GM12878 (cell line): Measurements from ENCODE around the gene KCND3.

Experiments used
- FOS ChIP-seq: IDR thresholded peaks from 3 replicates; pipeline ENCODE4 v1.6.1; 2011; ENCODE audit warnings: borderline replicate concordance; ENCODE audit not compliant: insufficient read length; ENCODE audit errors: extremely low read depth
- PML ChIP-seq: IDR thresholded peaks from 2 replicates; pipeline ENCODE4 v1.6.1; 2012; ENCODE audit warnings: low read length, inconsistent platforms
- TF ChIP-seq, protein P1 (sequence below), 3 experiments: IDR thresholded peaks in 2 of 3; conservative IDR thresholded peaks in 1 of 3; 2 replicates each; pipeline ENCODE4 v1.5.1; 2011; ENCODE audit warnings: low read depth in 3 of 3, low read length in 3 of 3, mild to moderate bottlenecking in 3 of 3, control low read depth in 2 of 3, moderate library complexity in 2 of 3, inconsistent platforms in 1 of 3, mixed read lengths in 1 of 3; ENCODE audit not compliant: control insufficient read depth in 2 of 3, insufficient read depth in 1 of 3; ENCODE audit errors: extremely low read depth in 1 of 3

DNA sequence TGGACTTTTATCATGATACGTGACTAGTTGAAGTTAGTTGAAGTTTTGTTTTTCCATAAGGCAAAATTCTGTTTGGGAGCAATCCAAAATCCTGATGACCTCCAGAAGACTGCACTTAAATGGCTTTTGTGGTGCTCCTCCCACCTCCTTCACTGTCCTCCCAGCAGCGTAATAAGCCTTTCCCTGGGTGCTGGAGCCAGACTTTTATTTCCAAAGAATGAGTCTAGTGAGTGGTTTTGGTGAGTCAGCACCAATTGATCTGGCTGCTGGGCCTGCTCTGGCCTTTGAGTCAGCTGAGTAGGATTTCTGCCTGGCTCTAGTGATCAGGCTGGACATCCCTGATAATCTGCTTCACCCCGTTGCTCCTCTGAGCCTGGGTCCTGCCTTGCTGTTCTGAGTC lies 21.7 kb upstream of the KCND3 start:
- TF ChIP-seq PML (no peak), FOS (no peak)
- TF ChIP-seq, protein P1, sequence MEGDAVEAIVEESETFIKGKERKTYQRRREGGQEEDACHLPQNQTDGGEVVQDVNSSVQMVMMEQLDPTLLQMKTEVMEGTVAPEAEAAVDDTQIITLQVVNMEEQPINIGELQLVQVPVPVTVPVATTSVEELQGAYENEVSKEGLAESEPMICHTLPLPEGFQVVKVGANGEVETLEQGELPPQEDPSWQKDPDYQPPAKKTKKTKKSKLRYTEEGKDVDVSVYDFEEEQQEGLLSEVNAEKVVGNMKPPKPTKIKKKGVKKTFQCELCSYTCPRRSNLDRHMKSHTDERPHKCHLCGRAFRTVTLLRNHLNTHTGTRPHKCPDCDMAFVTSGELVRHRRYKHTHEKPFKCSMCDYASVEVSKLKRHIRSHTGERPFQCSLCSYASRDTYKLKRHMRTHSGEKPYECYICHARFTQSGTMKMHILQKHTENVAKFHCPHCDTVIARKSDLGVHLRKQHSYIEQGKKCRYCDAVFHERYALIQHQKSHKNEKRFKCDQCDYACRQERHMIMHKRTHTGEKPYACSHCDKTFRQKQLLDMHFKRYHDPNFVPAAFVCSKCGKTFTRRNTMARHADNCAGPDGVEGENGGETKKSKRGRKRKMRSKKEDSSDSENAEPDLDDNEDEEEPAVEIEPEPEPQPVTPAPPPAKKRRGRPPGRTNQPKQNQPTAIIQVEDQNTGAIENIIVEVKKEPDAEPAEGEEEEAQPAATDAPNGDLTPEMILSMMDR (IDR thresholded peaks at IDR 0.05 in 2 of 3, conservative IDR thresholded peaks at IDR 0.05 in 1 of 3; ENCODE audit: control insufficient read depth in 2 of 3, extremely low read depth in 1 of 3, insufficient read depth in 1 of 3, low read depth in 3 of 3, low read length in 3 of 3), result no peak
